HepG2 (cell line): ENCODE data around the gene EEF1AKMT1. TPM values are rescaled to one million over a fixed set of nuclear protein-coding genes. Genes with fewer than 3 reads are reported as not detected.

Experiments used
- ATAC-seq: fragments of 200-7000 bp; cut with Tn5 transposase; 3 replicates; pipeline ENCODE4 v1.9.1; 2020; ENCODE audit warnings: mild to moderate bottlenecking, moderate library complexity
- BruUV-seq: library from RNA; stranded (reverse); fragments of 400-500 nt; replicated peaks from 2 replicates; lab custom pipeline; 2021; lab: Mats Ljungman, UMichigan
- CTCF ChIA-PET: fragments of 300-600 bp; formaldehyde crosslinking; extraction: SDS; loops from one replicate; lab custom pipeline; 2021; ENCODE audit warnings: low total read pairs, inconsistent platforms, low intra/inter-chr PET ratio; lab: Yijun Ruan, JAX
- POLR2A ChIA-PET: fragments of 350-600 bp; sonication (Branson Sonifier 250); formaldehyde crosslinking; loops from one replicate; lab custom pipeline; 2020; ENCODE audit warnings: antibody characterized with exemption, inconsistent platforms; lab: Yijun Ruan, JAX
- DNase-seq: peaks from one replicate; pipeline ENCODE4 v3.0.0-alpha.2; 2015; ENCODE audit warnings: low spot score
- FAIRE-seq: peaks from 3 replicates; lab custom pipeline; 2011; peaks lifted over from hg19 to GRCh38; lab: Jason Lieb, UNC
- H2AFZ ChIP-seq: one replicate; pipeline ENCODE4 v1.6.1; 2011; ENCODE audit warnings: low read length, inconsistent platforms
- H3K27ac ChIP-seq: fragments of 300-600 bp; 3 replicates; pipeline ENCODE4 v1.8.0; 2011; ENCODE audit warnings: mixed run types, mild to moderate bottlenecking, mixed read lengths, low read length, inconsistent platforms; ENCODE audit not compliant: insufficient read depth; ENCODE audit errors: extremely low read length
- H3K27me3 ChIP-seq, 2 experiments: fragments of 200-600 bp in 1 of 2; 2 replicates in 1 of 2; 3 replicates in 1 of 2; pipeline versions ENCODE4 v1.6.0 to v1.8.0; 2011; ENCODE audit warnings: low read length in 2 of 2, mild to moderate bottlenecking in 2 of 2, moderate library complexity in 2 of 2, inconsistent platforms in 1 of 2; ENCODE audit not compliant: insufficient read depth in 2 of 2, control insufficient read depth in 1 of 2
- H3K36me3 ChIP-seq, 2 experiments: fragments of 200-600 bp in 1 of 2; replicated peaks in 1 of 2; 2 replicates in 1 of 2; 3 replicates in 1 of 2; pipeline versions ENCODE4 v1.5.1 to v1.8.0; 2011; ENCODE audit warnings: low read length in 2 of 2, inconsistent platforms in 1 of 2; ENCODE audit not compliant: insufficient read depth in 2 of 2, control insufficient read depth in 1 of 2
- H3K4me1 ChIP-seq: 2 replicates; pipeline ENCODE4 v1.5.1; 2012; ENCODE audit warnings: low read length, inconsistent platforms; ENCODE audit not compliant: insufficient read depth
- H3K4me2 ChIP-seq: 2 replicates; pipeline ENCODE4 v1.6.0; 2011; ENCODE audit warnings: low read depth, low read length, inconsistent platforms
- H3K4me3 ChIP-seq, 3 experiments: fragments of 200-600 bp in 1 of 3; sonication (generic), shearing (Covaris generic) in 1 of 3; replicated peaks in 1 of 3; 2 replicates each; pipeline ENCODE4 v1.5.1; 2011 to 2016; ENCODE audit warnings: low read length in 3 of 3, inconsistent platforms in 2 of 3, low read depth in 2 of 3, mild to moderate bottlenecking in 2 of 3, control low read depth in 1 of 3, mixed read lengths in 1 of 3; ENCODE audit not compliant: insufficient read depth in 1 of 3
- H3K79me2 ChIP-seq: one replicate; pipeline ENCODE4 v1.6.1; 2011; ENCODE audit warnings: low read length, inconsistent platforms; ENCODE audit not compliant: insufficient read depth
- H3K9ac ChIP-seq: 2 replicates; pipeline ENCODE4 v1.6.0; 2011; ENCODE audit warnings: mild to moderate bottlenecking, low read depth, low read length, inconsistent platforms; ENCODE audit not compliant: insufficient read depth
- H3K9me3 ChIP-seq: 2 replicates; pipeline ENCODE4 v1.5.1; 2012; ENCODE audit warnings: mild to moderate bottlenecking, low read length
- H4K20me1 ChIP-seq: 2 replicates; pipeline ENCODE4 v1.6.0; 2011; ENCODE audit warnings: inconsistent platforms, mild to moderate bottlenecking, low read length, moderate library complexity; ENCODE audit not compliant: insufficient read depth
- ASH2L ChIP-seq: fragments of 300-600, 200-600 bp; sonication (generic); IDR thresholded peaks from 2 replicates; pipeline ENCODE4 v1.7.0; 2017; ENCODE audit warnings: low read depth, mild to moderate bottlenecking, moderate library complexity, mixed read lengths, low read length; ENCODE audit not compliant: insufficient read length
- GABPA ChIP-seq, 2 experiments: IDR thresholded peaks; 2 replicates each; pipeline ENCODE4 v1.6.1; 2011 to 2016; ENCODE audit warnings: low read depth in 2 of 2, low read length in 1 of 2, missing biosample characterization in 1 of 2, missing genetic modification characterization in 1 of 2
- MTERF4 ChIP-seq: sonication (generic); formaldehyde crosslinking; IDR thresholded peaks from 2 replicates; pipeline ENCODE4 v1.8.0; 2023; ENCODE audit warnings: mild to moderate bottlenecking, missing genetic modification reagents
- RCOR2 ChIP-seq: IDR thresholded peaks from 2 replicates; pipeline ENCODE4 v1.6.1; 2016; ENCODE audit warnings: missing biosample characterization, missing genetic modification reagents
- RFXANK ChIP-seq: IDR thresholded peaks from 2 replicates; pipeline ENCODE4 v1.6.1; 2016
- ZBED4 ChIP-seq: sonication (generic); formaldehyde crosslinking; IDR thresholded peaks from 2 replicates; pipeline ENCODE4 v1.4.0; 2020; ENCODE audit warnings: missing genetic modification reagents, borderline replicate concordance
- ZNF441 ChIP-seq: sonication (generic); formaldehyde crosslinking; IDR thresholded peaks from 2 replicates; pipeline ENCODE4 v1.7.0; 2021; ENCODE audit warnings: missing genetic modification reagents, borderline replicate concordance
- ZNF878 ChIP-seq: sonication (generic); formaldehyde crosslinking; IDR thresholded peaks from 2 replicates; pipeline ENCODE4 v1.8.1; 2023; ENCODE audit warnings: mild to moderate bottlenecking, missing genetic modification reagents, moderate library complexity
- WGBS: methylation state at CpG from one replicate; pipeline ENCODE4 v1.1.6; 2017; ENCODE audit warnings: low lambda C conversion rate; 5-methylcytosine and 5-hydroxymethylcytosine counted together
- in situ Hi-C: cut with HindIII; loops from 2 replicates; pipeline ENCODE4 v1.10.0; 2017; ENCODE audit warnings: low pct_unique_long_range_greater_than_20kb; ENCODE audit not compliant: extremely low pct_ligation_motif_present
- intact Hi-C: fragments of 100-400 bp; cut with micrococcal nuclease; formaldehyde crosslinking; loops from one replicate; pipeline ENCODE4 v1.10.0; 2022; ENCODE audit not compliant: unreplicated experiment
- polyA plus RNA-seq, 8 experiments: library from polyadenylated mRNA; depleted of rRNA in 3 of 8; stranded (reverse) in 7 of 8; unstranded in 1 of 8; fragments of >200 nt; fragmentation: Illumina TruSeq in 4 of 8; extraction: Trizol in 4 of 8; gene quantifications; 2 replicates each; pipeline versions ENCODE4 v1.2.1 to v1.2.3, GENCODE V29; 2011 to 2016; ENCODE audit warnings: low read depth in 4 of 8, missing spikeins in 1 of 8, mixed read lengths in 1 of 8; ENCODE audit not compliant: insufficient read depth in 1 of 8
- total RNA-seq, 5 experiments: library from RNA; depleted of rRNA; stranded (reverse); fragments of >200 nt; fragmentation: Illumina TruSeq; extraction: Trizol; gene quantifications; 2 replicates each; pipeline ENCODE4 v1.2.3, GENCODE V29; 2016; ENCODE audit warnings: low read depth in 1 of 5
- TF ChIP-seq, protein P1 (sequence below): sonication (generic); formaldehyde crosslinking; IDR thresholded peaks from 2 replicates; pipeline ENCODE4 v1.4.0; 2020; ENCODE audit warnings: mild to moderate bottlenecking, low read depth, missing genetic modification reagents
- TF ChIP-seq, protein P2 (sequence below): sonication (generic); formaldehyde crosslinking; IDR thresholded peaks from 2 replicates; pipeline ENCODE4 v1.5.0; 2020; ENCODE audit warnings: mild to moderate bottlenecking, low read depth, missing genetic modification reagents, borderline replicate concordance

Gene EEF1AKMT1
- total and polyA plus RNA-seq, 2 of the 13 experiments (the other 11 are each of a cell fraction or from before 2014, with no cell fraction given), result 6.0 to 16.1 TPM

DNA sequence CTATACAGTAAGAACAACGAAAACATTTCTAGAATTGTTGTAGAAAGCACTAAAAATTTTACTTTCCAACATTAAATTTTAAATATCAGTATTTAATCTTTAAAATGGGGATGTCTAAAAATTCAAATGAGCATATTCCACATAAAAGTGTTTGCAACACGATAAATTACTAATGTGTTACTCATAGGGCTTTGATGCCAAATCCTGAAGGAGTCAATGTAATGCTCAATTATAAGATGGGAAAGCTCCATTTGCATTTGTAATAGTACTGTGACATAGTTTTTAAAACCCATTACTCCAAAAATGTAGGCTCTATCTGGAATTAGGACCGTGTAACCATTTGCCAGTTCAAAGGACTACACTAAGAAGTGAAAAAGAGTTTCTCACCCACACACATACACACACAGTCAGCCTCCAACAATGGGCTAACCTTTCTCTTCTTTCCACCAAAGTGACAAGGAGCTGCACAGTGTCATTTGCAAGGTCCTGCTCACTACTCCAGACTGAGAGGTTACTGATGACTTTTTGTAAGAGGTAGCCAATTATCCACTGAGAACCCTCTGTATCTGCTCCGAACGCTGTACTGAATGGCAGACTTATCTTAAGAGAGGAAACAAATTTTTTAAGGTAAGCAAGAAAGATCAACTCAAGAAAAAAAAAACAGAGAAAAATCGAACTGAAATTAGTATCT is 26.1 kb upstream of the EEF1AKMT1 start (continued):
- TF ChIP-seq MTERF4 (no peak), GABPA (IDR thresholded peaks at IDR 0.05; ENCODE audit: low read depth, low read length) (no peak), GABPA (CRISPR knock-in tag; IDR thresholded peaks at IDR 0.05; ENCODE audit: low read depth) (no peak), RCOR2 (CRISPR knock-in tag) (no peak), ZNF441 (CRISPR knock-in tag) (no peak)
- TF ChIP-seq, protein P1, sequence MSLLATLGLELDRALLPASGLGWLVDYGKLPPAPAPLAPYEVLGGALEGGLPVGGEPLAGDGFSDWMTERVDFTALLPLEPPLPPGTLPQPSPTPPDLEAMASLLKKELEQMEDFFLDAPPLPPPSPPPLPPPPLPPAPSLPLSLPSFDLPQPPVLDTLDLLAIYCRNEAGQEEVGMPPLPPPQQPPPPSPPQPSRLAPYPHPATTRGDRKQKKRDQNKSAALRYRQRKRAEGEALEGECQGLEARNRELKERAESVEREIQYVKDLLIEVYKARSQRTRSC (CRISPR knock-in tag), result no peak

- Histone ChIP-seq H3K36me3 (peaks cover 6 to 59% of the 10 kb centered on the region in 2 experiments), H3K9me3 (no peaks in the 10 kb centered on the region), H3K4me3 (no peak overlapping the region), H3K4me1 (no peaks in the 10 kb centered on the region), H3K79me2 (no peaks in the 10 kb centered on the region), H3K27me3 (no peaks in the 10 kb centered on the region), H4K20me1 (no peaks in the 10 kb centered on the region), H3K4me2 (no peak overlapping the region), H3K9ac (no peak overlapping the region), H2AFZ (no peak overlapping the region), H3K27ac (no peak overlapping the region)
- 98% methylated on average over 4 of the region's 4 CpGs for WGBS
- ChIA-PET CTCF (no interaction called here), POLR2A (no interaction called here)
- intact Hi-C loops, result no loop called here
- in situ Hi-C loops, result no loop called here
- ATAC-seq (no peak), DNase-seq (no peak), FAIRE-seq (no peak)
- BruUV-seq, result no TSS peak
- no peak for TF ChIP-seq ASH2L
- TF ChIP-seq, protein P2, sequence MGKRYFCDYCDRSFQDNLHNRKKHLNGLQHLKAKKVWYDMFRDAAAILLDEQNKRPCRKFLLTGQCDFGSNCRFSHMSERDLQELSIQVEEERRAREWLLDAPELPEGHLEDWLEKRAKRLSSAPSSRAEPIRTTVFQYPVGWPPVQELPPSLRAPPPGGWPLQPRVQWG (CRISPR knock-in tag), result no peak
- no peak for TF ChIP-seq ZBED4 (CRISPR knock-in tag)
- no peak for TF ChIP-seq ZNF878 (CRISPR knock-in tag)
- TF ChIP-seq RFXANK, result no peak
Observed at GRCh38 chr13:20798027-20798426, 24.3 kb upstream of the EEF1AKMT1 start.
